CD4-positive, alpha-beta T cell (primary cell): ENCODE results near the gene CDC14B. TPM values are rescaled to one million over a fixed set of nuclear protein-coding genes. Genes with fewer than 3 reads are reported as not detected.

Source experiments
- ATAC-seq: fragments of 200-7000 bp; cut with Tn5 transposase; one replicate; pipeline ENCODE4 v1.10.0; 2022; ENCODE audit warnings: mild to moderate bottlenecking; ENCODE audit not compliant: poor library complexity
- CTCF ChIA-PET: fragments of 350-600 bp; sonication (Branson Sonifier 250); formaldehyde crosslinking; loops from one replicate; lab custom pipeline; 2021; ENCODE audit warnings: antibody characterized with exemption, inconsistent platforms; lab: Charles Lee
- POLR2A ChIA-PET: fragments of 350-600 bp; sonication (Branson Sonifier 250); formaldehyde crosslinking; loops from one replicate; lab custom pipeline; 2021; ENCODE audit warnings: antibody characterized with exemption, inconsistent platforms; lab: Charles Lee
- DNase-seq, 14 experiments: peaks; one replicate each; pipeline ENCODE4 v3.0.0-alpha.2; 2013 to 2020; ENCODE audit warnings: mixed read lengths in 2 of 14
- H3K27ac ChIP-seq, 2 donors: one replicate each; pipeline versions ENCODE4 v1.5.1 to v1.7.0; 2013; ENCODE audit warnings: low read length in 2 of 2, low read depth in 1 of 2, mild to moderate bottlenecking in 1 of 2
- H3K27me3 ChIP-seq, 2 experiments: 1 replicate in 1 of 2; 2 replicates in 1 of 2; pipeline versions ENCODE4 v1.6.1 to v1.7.0; 2013; ENCODE audit warnings: low read length in 2 of 2, control low read depth in 1 of 2, mild to moderate bottlenecking in 1 of 2, moderate library complexity in 1 of 2; ENCODE audit not compliant: insufficient read depth in 2 of 2, control insufficient read depth in 1 of 2
- H3K36me3 ChIP-seq: one replicate; pipeline ENCODE4 v1.6.1; 2013; ENCODE audit warnings: low read length, control low read depth; ENCODE audit not compliant: insufficient read depth
- H3K4me1 ChIP-seq: one replicate; pipeline ENCODE4 v1.6.1; 2013; ENCODE audit warnings: low read length, control low read depth; ENCODE audit not compliant: insufficient read depth
- H3K4me3 ChIP-seq: one replicate; pipeline ENCODE4 v1.5.1; 2013; ENCODE audit warnings: mild to moderate bottlenecking, low read length, moderate library complexity
- H3K9me3 ChIP-seq, 2 experiments: 1 replicate in 1 of 2; 2 replicates in 1 of 2; pipeline versions ENCODE4 v1.6.1 to v1.7.0; 2013; ENCODE audit warnings: low read length in 2 of 2, mild to moderate bottlenecking in 2 of 2, control low read depth in 1 of 2, moderate library complexity in 1 of 2; ENCODE audit not compliant: control insufficient read depth in 1 of 2, insufficient read depth in 1 of 2
- H3K27ac Mint-ChIP-seq: one replicate; pipeline ENCODE4 v1.8.0; 2020; ENCODE audit warnings: mixed read lengths
- H3K27me3 Mint-ChIP-seq: one replicate; pipeline ENCODE4 v1.8.0; 2021; ENCODE audit warnings: mixed read lengths
- H3K36me3 Mint-ChIP-seq: one replicate; pipeline ENCODE4 v1.8.0; 2021; ENCODE audit warnings: low read depth, mixed read lengths
- H3K4me1 Mint-ChIP-seq: one replicate; pipeline ENCODE4 v1.8.0; 2021; ENCODE audit warnings: low read depth, mixed read lengths
- H3K4me3 Mint-ChIP-seq: one replicate; pipeline ENCODE4 v1.8.0; 2020; ENCODE audit warnings: mild to moderate bottlenecking, mixed read lengths
- H3K9me3 Mint-ChIP-seq: one replicate; pipeline ENCODE4 v1.8.0; 2020; ENCODE audit warnings: mixed read lengths
- CTCF ChIP-seq: fragments of 200-600 bp; IDR thresholded peaks from one replicate; pipeline ENCODE4 v1.8.0; 2022; ENCODE audit warnings: antibody characterized with exemption, mild to moderate bottlenecking
- intact Hi-C, 2 experiments: fragments of 100-400 bp; cut with DNase I in 1 of 2; cut with micrococcal nuclease in 1 of 2; formaldehyde crosslinking; loops; one replicate each; pipeline versions ENCODE4 v1.15.1 to v1.9.0; 2023 to 2025; cut with DNase I, micrococcal nuclease
- total RNA-seq, 174 experiments: library from RNA in 2 of 174; stranded (reverse) in 2 of 174; gene quantifications; one replicate each; pipeline ENCODE4 v1.2.3 and lab custom pipeline; 2021 to 2026

CDC14B gene
- total RNA-seq, 2 experiments from 2014 or later = 3.5 TPM

GRCh38 chr9:96461336-96461735 lies 158.3 kb downstream of the CDC14B start:
- no peaks in the 10 kb centered on the region for H3K27me3 Mint-ChIP-seq
- ChIA-PET POLR2A (no interaction called here), CTCF (interaction anchor here (1.6 kb wide), 1 partner anchor 9 kb away, joined by 3 read pairs; no protein-coding TSS in a partner anchor)
- H3K4me3 ChIP-seq = no peak overlapping the region
- H3K27ac ChIP-seq = no peak overlapping the region
- ATAC-seq (no peak), DNase-seq (no peak)
- H3K36me3 ChIP-seq = peaks cover 29% of the 10 kb centered on the region
- no peak for TF ChIP-seq CTCF
- H3K36me3 Mint-ChIP-seq = peaks cover 67% of the 10 kb centered on the region
- no peaks in the 10 kb centered on the region for H3K9me3 ChIP-seq
- no peaks in the 10 kb centered on the region for H3K4me1 ChIP-seq
- no peak overlapping the region for H3K27ac Mint-ChIP-seq
- H3K4me3 Mint-ChIP-seq = no peak overlapping the region
- no peaks in the 10 kb centered on the region for H3K9me3 Mint-ChIP-seq
- H3K27me3 ChIP-seq = no peaks in the 10 kb centered on the region
- intact Hi-C loops = no loop called here
- H3K4me1 Mint-ChIP-seq = peaks cover 7% of the 10 kb centered on the region

- peaks cover 7% of the 10 kb centered on the region for H3K4me1 Mint-ChIP-seq
- CTCF ChIA-PET = interaction anchor here (1.6 kb wide), 1 partner anchor 8 kb away, joined by 3 read pairs; no protein-coding TSS in a partner anchor
- Histone ChIP-seq H3K4me3 (no peak overlapping the region), H3K9me3 (no peaks in the 10 kb centered on the region), H3K4me1 (no peaks in the 10 kb centered on the region), H3K27me3 (no peaks in the 10 kb centered on the region), H3K36me3 (peaks cover 29% of the 10 kb centered on the region), H3K27ac (no peak overlapping the region)
- H3K27me3 Mint-ChIP-seq = no peaks in the 10 kb centered on the region
- DNase-seq (no peak), ATAC-seq (no peak)
- H3K36me3 Mint-ChIP-seq = peaks cover 63% of the 10 kb centered on the region
- H3K4me3 Mint-ChIP-seq = no peak overlapping the region
- no peaks in the 10 kb centered on the region for H3K9me3 Mint-ChIP-seq
- intact Hi-C loops = no loop called here
- H3K27ac Mint-ChIP-seq = no peak overlapping the region
- TF ChIP-seq CTCF = no peak
- POLR2A ChIA-PET = no interaction called here
Observed at GRCh38 chr9:96460882-96461281, 158.8 kb downstream of the CDC14B start.

GRCh38 chr9:96460470-96460869 lies 159.2 kb downstream of the CDC14B start:
- TF ChIP-seq CTCF = no peak
- Histone ChIP-seq H3K36me3 (peaks cover 27% of the 10 kb centered on the region), H3K27me3 (no peaks in the 10 kb centered on the region), H3K27ac (no peak overlapping the region), H3K9me3 (no peaks in the 10 kb centered on the region), H3K4me3 (no peak overlapping the region), H3K4me1 (no peaks in the 10 kb centered on the region)
- peaks cover 58% of the 10 kb centered on the region for H3K36me3 Mint-ChIP-seq
- H3K9me3 Mint-ChIP-seq = no peaks in the 10 kb centered on the region
- CTCF ChIA-PET = no interaction called here
- H3K4me3 Mint-ChIP-seq = no peak overlapping the region
- H3K27me3 Mint-ChIP-seq = no peaks in the 10 kb centered on the region
- POLR2A ChIA-PET = interaction anchor here (0.6 kb wide), 1 partner anchor 950 kb away, joined by 3 read pairs; no protein-coding TSS in a partner anchor
- ATAC-seq = no peak
- no peak overlapping the region for H3K27ac Mint-ChIP-seq
- intact Hi-C loops = no loop called here
- H3K4me1 Mint-ChIP-seq = peaks cover 7% of the 10 kb centered on the region
- no peak for DNase-seq
